Lung (tissue), 12 donors: ENCODE results near the gene ADARB1. TPM values are rescaled to one million over a fixed set of nuclear protein-coding genes. Genes with fewer than 3 reads are reported as not detected.

Experiments used
- ATAC-seq: fragments of 200-7000 bp; cut with Tn5 transposase; one replicate; pipeline ENCODE4 v1.9.1; 2020; ENCODE audit warnings: moderate number of reproducible peaks; ENCODE audit not compliant: insufficient read depth, low FRiP score
- DNase-seq, 3 donors: peaks; one replicate each; pipeline ENCODE4 v3.0.0-alpha.2; 2013 to 2017
- H3K27ac ChIP-seq, 2 donors: one replicate each; pipeline ENCODE4 v1.5.1; 2013; ENCODE audit warnings: mild to moderate bottlenecking in 2 of 2, moderate library complexity in 2 of 2, control low read depth in 1 of 2, inconsistent platforms in 1 of 2, low read depth in 1 of 2, low read length in 1 of 2
- H3K27me3 ChIP-seq, 3 donors: one replicate each; pipeline ENCODE4 v1.5.1; 2013; ENCODE audit warnings: low read length in 2 of 3; ENCODE audit not compliant: control insufficient read depth in 3 of 3, insufficient read depth in 3 of 3
- H3K36me3 ChIP-seq, 4 donors: one replicate each; pipeline ENCODE4 v1.5.1; 2013; ENCODE audit warnings: low read length in 4 of 4, mild to moderate bottlenecking in 1 of 4, moderate library complexity in 1 of 4; ENCODE audit not compliant: control insufficient read depth in 4 of 4, insufficient read depth in 4 of 4
- H3K4me1 ChIP-seq, 5 donors: one replicate each; pipeline ENCODE4 v1.5.1; 2013; ENCODE audit warnings: low read length in 5 of 5, mild to moderate bottlenecking in 2 of 5, moderate library complexity in 1 of 5; ENCODE audit not compliant: control insufficient read depth in 5 of 5, insufficient read depth in 5 of 5
- H3K4me3 ChIP-seq: one replicate; pipeline ENCODE4 v1.5.1; 2013; ENCODE audit warnings: mild to moderate bottlenecking, control low read depth, moderate library complexity
- H3K9ac ChIP-seq, 2 donors: one replicate each; pipeline ENCODE4 v1.5.1; 2013; ENCODE audit warnings: low read length in 2 of 2, control low read depth in 1 of 2; ENCODE audit not compliant: insufficient read depth in 1 of 2
- H3K9me3 ChIP-seq, 4 donors: one replicate each; pipeline ENCODE4 v1.5.1; 2013; ENCODE audit warnings: low read length in 3 of 4, mild to moderate bottlenecking in 1 of 4, moderate library complexity in 1 of 4; ENCODE audit not compliant: control insufficient read depth in 4 of 4, insufficient read depth in 3 of 4
- WGBS, 2 donors: extraction: QIAGEN DNeasy Blood & Tissue Kit; methylation state at CpG; one replicate each; pipeline ENCODE4 v1.1.7; 2013; 5-methylcytosine and 5-hydroxymethylcytosine counted together
- polyA plus RNA-seq, 2 donors: library from polyadenylated mRNA; stranded (reverse); fragments of 200-250 nt; gene quantifications; one replicate each; pipeline ENCODE4 v1.2.1, GENCODE V29; 2013
- total RNA-seq, 2 donors: library from RNA; depleted of rRNA in 1 of 2; stranded (reverse); fragments of >200 nt in 1 of 2; gene quantifications; one replicate each; pipeline ENCODE4 v1.2.1, GENCODE V29; 2014 to 2021
- TF ChIP-seq, protein P1 (sequence below): IDR thresholded peaks from 2 replicates; pipeline ENCODE4 v1.5.1; 2012; ENCODE audit warnings: mild to moderate bottlenecking; ENCODE audit errors: control extremely low read depth, extremely low read depth
- donor health status: control.
- donor health status: control.
- donor health status: Bipolar disorder and iron deficiency.
- donor health status: healthy.
- donor health status: DM: yes; HTN: yes; CAD: no.

ADARB1 gene
- total and polyA plus RNA-seq, 4 donors: 13.4 to 47.7 (median 32.6) TPM

- peak in 1 of 3 donors; percentile 3 for DNase-seq
- Histone ChIP-seq H3K27ac (no peak overlapping the region), H3K36me3 (peaks cover 20 to 66% (median 38%) of the 10 kb centered on the region in 4 donors), H3K27me3 (no peaks in the 10 kb centered on the region), H3K4me3 (no peak overlapping the region), H3K9me3 (peaks cover 0 to 6% (median 2%) of the 10 kb centered on the region in 4 donors), H3K4me1 (no peaks in the 10 kb centered on the region), H3K9ac (no peak overlapping the region)
- ATAC-seq: no peak
- TF ChIP-seq, protein P1, sequence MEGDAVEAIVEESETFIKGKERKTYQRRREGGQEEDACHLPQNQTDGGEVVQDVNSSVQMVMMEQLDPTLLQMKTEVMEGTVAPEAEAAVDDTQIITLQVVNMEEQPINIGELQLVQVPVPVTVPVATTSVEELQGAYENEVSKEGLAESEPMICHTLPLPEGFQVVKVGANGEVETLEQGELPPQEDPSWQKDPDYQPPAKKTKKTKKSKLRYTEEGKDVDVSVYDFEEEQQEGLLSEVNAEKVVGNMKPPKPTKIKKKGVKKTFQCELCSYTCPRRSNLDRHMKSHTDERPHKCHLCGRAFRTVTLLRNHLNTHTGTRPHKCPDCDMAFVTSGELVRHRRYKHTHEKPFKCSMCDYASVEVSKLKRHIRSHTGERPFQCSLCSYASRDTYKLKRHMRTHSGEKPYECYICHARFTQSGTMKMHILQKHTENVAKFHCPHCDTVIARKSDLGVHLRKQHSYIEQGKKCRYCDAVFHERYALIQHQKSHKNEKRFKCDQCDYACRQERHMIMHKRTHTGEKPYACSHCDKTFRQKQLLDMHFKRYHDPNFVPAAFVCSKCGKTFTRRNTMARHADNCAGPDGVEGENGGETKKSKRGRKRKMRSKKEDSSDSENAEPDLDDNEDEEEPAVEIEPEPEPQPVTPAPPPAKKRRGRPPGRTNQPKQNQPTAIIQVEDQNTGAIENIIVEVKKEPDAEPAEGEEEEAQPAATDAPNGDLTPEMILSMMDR: no peak
- 97 to 98% methylated on average over 13 of the region's 13 CpGs for WGBS, 2 donors
Observed at GRCh38 chr21:45270306-45270821, 196.0 kb downstream of the ADARB1 start.

Other genes with a start within 250 kb of the ADARB1 start
- 100 to 1,000 TPM; 243 to 247 TPM for gene PTTG1IP, start 200.9 kb upstream of the ADARB1 start, total RNA-seq
- gene PTTG1IP, start 200.9 kb upstream of the ADARB1 start, polyA plus RNA-seq: 100 to 1,000 TPM; 139 to 209 TPM
- 100 to 1,000 TPM in 1 of 2 donors, 10 to 100 TPM in 1; 52.9 to 246 TPM for gene ITGB2, start 153.7 kb upstream of the ADARB1 start, total RNA-seq
- 100 to 1,000 TPM; 128 to 376 TPM for gene ITGB2, start 153.7 kb upstream of the ADARB1 start, polyA plus RNA-seq
- 10 to 100 TPM; 10.3 to 36.9 TPM for gene SLX9, start 134.6 kb upstream of the ADARB1 start, total RNA-seq
- gene SLX9, start 134.6 kb upstream of the ADARB1 start, polyA plus RNA-seq: 10 to 100 TPM; 23.9 to 30.1 TPM
- 10 to 100 TPM; 34.1 to 35.7 TPM for gene POFUT2, start 213.3 kb downstream of the ADARB1 start, total RNA-seq
- gene POFUT2, start 213.3 kb downstream of the ADARB1 start, polyA plus RNA-seq: 10 to 100 TPM; 17.9 to 18.1 TPM